Stimulated activated CD4-positive, alpha-beta T cell treated with anti-CD3 and anti-CD28 coated beads, Interleukin-1b, Interleukin-23, amount 100 ng/mL, for 1 hour (primary cell): ENCODE measurements around the gene CPZ.
A peak's percentile ranks its signal among the peaks of the same experiment; 100 is the strongest.

Experiments
- DNase-seq, 2 donors: peaks; one replicate each; pipeline ENCODE4 v3.0.0-alpha.2; 2020; ENCODE audit warnings: low read depth in 2 of 2

CPZ gene

GRCh38 chr4:8594097-8595038 lies 1.8 kb downstream of the CPZ start:
- DNase-seq = no peak

GRCh38 chr4:8595237-8596087 lies 2.9 kb downstream of the CPZ start:
- DNase-seq = no peak

- DNase-seq = no peak
Measured at GRCh38 chr4:8596891-8597290, 4.3 kb downstream of the CPZ start.

GRCh38 chr4:8597319-8597718 lies 4.8 kb downstream of the CPZ start:
- no peak for DNase-seq

- DNase-seq = no peak
Measured at GRCh38 chr4:8597791-8598190, 5.2 kb downstream of the CPZ start.

GRCh38 chr4:8598391-8599090 lies 6.0 kb downstream of the CPZ start:
- DNase-seq = no peak

GRCh38 chr4:8599091-8599460 lies 6.5 kb downstream of the CPZ start:
- no peak for DNase-seq

GRCh38 chr4:8599657-8600056 lies 7.1 kb downstream of the CPZ start:
- no peak for DNase-seq

GRCh38 chr4:8600266-8600665 lies 7.7 kb downstream of the CPZ start:
- no peak for DNase-seq

- no peak for DNase-seq
Measured at GRCh38 chr4:8600686-8601085, 8.1 kb downstream of the CPZ start.

GRCh38 chr4:8601086-8601485 lies 8.5 kb downstream of the CPZ start:
- DNase-seq = no peak

- DNase-seq = no peak
Measured at GRCh38 chr4:8601556-8601955, 9.0 kb downstream of the CPZ start.

GRCh38 chr4:8602686-8603430 lies 10.3 kb downstream of the CPZ start:
- no peak for DNase-seq

- DNase-seq = no peak
Measured at GRCh38 chr4:8603931-8604330, 11.4 kb downstream of the CPZ start.

GRCh38 chr4:8605289-8605688 lies 12.7 kb downstream of the CPZ start:
- DNase-seq = no peak

- no peak for DNase-seq
Measured at GRCh38 chr4:8606476-8606875, 13.9 kb downstream of the CPZ start.

GRCh38 chr4:8606966-8607365 lies 14.4 kb downstream of the CPZ start:
- DNase-seq = no peak

- peak in 1 of 2 donors; percentile 26 for DNase-seq
Measured at GRCh38 chr4:8607603-8608481, 15.3 kb downstream of the CPZ start.

GRCh38 chr4:8608714-8609391 lies 16.3 kb downstream of the CPZ start:
- no peak for DNase-seq

GRCh38 chr4:8609406-8609805 lies 16.8 kb downstream of the CPZ start:
- DNase-seq = no peak
